Measurements from ENCODE around the gene RPL35. TPM values are rescaled to one million over a fixed set of nuclear protein-coding genes. Genes with fewer than 3 reads are reported as not detected.

Gene RPL35
- total RNA-seq, 1 experiment from 2014 or later: 1,637 TPM

GRCh38 chr9:124831642-124832364 lies 30.0 kb downstream of the RPL35 start:
- Histone ChIP-seq H3K36me3 (ENCODE audit: insufficient read depth, low read length, poor library complexity, severe bottlenecking) (no peaks in the 10 kb centered on the region), H3K27me3 (replicated peaks; ENCODE audit: insufficient read depth, low read depth, low read length, poor library complexity) (no peaks in the 10 kb centered on the region), H3K9me3 (ENCODE audit: low read depth, low read length, poor library complexity, severe bottlenecking) (no peaks in the 10 kb centered on the region), H3K27ac (ENCODE audit: low read depth, low read length, poor library complexity, severe bottlenecking) (peak overlapping the region; percentile 78), H3K4me3 (ENCODE audit: low read depth, low read length, poor library complexity, severe bottlenecking) (no peak overlapping the region), H3K4me1 (ENCODE audit: insufficient read depth, low read length, poor library complexity, severe bottlenecking) (peaks cover 25% of the 10 kb centered on the region)
- intact Hi-C loops (cut with micrococcal nuclease; ENCODE audit: unreplicated experiment): no loop called here
- ChIA-PET CTCF (interaction anchor here (0.7 kb wide), 2 partner anchors 55 to 60 kb away, joined by 3 read pairs; partner anchors contain the start of gene OLFML2A), POLR2A (ENCODE audit: low non-redundant PET) (no interaction called here)
- BruUV-seq (replicated peaks): no TSS peak
- TF ChIP-seq CTCF (conservative IDR thresholded peaks at IDR 0.05; ENCODE audit: low read depth, low read length) (no peak), EZH2 (IDR thresholded peaks at IDR 0.05; ENCODE audit: borderline replicate concordance, low read depth, low read length, poor library complexity, severe bottlenecking) (no peak)
- no peak for DNase-seq (ENCODE audit: low spot score)

DNA sequence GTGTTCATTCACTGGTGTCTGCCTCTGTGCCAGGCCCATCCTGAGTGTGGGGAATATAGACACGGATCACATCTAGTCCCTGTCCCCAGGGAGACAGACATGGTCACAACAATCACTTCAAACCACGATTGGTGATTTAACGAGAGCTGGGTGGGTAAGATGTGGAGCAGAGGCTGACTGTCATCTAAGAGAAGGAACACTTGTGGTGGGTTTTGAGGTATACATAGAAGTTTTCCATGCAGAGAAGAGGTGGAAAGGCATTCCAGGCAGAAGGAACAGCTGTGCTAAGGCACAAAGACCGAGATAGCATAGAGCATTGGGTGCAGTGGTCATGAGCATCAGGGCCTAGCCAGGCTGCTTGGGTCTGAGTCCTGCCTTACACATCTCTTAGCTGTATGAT lies 31.2 kb downstream of the RPL35 start:
- ChIA-PET POLR2A (ENCODE audit: low non-redundant PET) (no interaction called here), CTCF (interaction anchor here (1.5 kb wide), 1 partner anchor 59 kb away, joined by 3 read pairs; no protein-coding TSS in a partner anchor)
- no TSS peak for BruUV-seq (replicated peaks)
- Histone ChIP-seq H3K9me3 (ENCODE audit: low read depth, low read length, poor library complexity, severe bottlenecking) (no peaks in the 10 kb centered on the region), H3K27me3 (replicated peaks; ENCODE audit: insufficient read depth, low read depth, low read length, poor library complexity) (no peaks in the 10 kb centered on the region), H3K4me3 (ENCODE audit: low read depth, low read length, poor library complexity, severe bottlenecking) (no peak overlapping the region), H3K36me3 (ENCODE audit: insufficient read depth, low read length, poor library complexity, severe bottlenecking) (no peaks in the 10 kb centered on the region), H3K27ac (ENCODE audit: low read depth, low read length, poor library complexity, severe bottlenecking) (no peak overlapping the region), H3K4me1 (ENCODE audit: insufficient read depth, low read length, poor library complexity, severe bottlenecking) (peaks cover 24% of the 10 kb centered on the region)
- TF ChIP-seq EZH2 (IDR thresholded peaks at IDR 0.05; ENCODE audit: borderline replicate concordance, low read depth, low read length, poor library complexity, severe bottlenecking): no peak
- no peak for DNase-seq (ENCODE audit: low spot score)
- intact Hi-C loops (cut with micrococcal nuclease; ENCODE audit: unreplicated experiment): no loop called here

DNA sequence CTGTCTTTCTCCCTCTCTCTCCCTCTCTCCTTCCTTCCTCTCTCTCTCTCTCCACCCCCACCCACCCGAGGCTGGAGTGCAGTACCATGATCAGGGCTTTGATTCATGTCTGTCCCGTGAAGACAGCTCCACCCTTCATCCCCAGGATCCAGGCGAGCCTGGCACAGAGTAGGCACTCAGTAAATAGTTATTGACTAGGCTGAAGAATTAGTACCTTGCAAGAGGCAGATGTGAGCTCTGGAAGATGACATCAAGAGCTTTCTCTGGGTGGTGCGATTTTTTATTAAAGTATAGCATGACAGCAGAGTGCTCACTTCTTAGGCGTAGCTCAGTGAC lies 32.5 kb downstream of the RPL35 start:
- Histone ChIP-seq H3K36me3 (ENCODE audit: insufficient read depth, low read length, poor library complexity, severe bottlenecking) (no peaks in the 10 kb centered on the region), H3K27ac (ENCODE audit: low read depth, low read length, poor library complexity, severe bottlenecking) (no peak overlapping the region), H3K9me3 (ENCODE audit: low read depth, low read length, poor library complexity, severe bottlenecking) (no peaks in the 10 kb centered on the region), H3K27me3 (replicated peaks; ENCODE audit: insufficient read depth, low read depth, low read length, poor library complexity) (no peaks in the 10 kb centered on the region), H3K4me1 (ENCODE audit: insufficient read depth, low read length, poor library complexity, severe bottlenecking) (peaks cover 12% of the 10 kb centered on the region), H3K4me3 (ENCODE audit: low read depth, low read length, poor library complexity, severe bottlenecking) (no peak overlapping the region)
- TF ChIP-seq CTCF (conservative IDR thresholded peaks at IDR 0.05; ENCODE audit: low read depth, low read length) (no peak), EZH2 (IDR thresholded peaks at IDR 0.05; ENCODE audit: borderline replicate concordance, low read depth, low read length, poor library complexity, severe bottlenecking) (no peak)
- ChIA-PET POLR2A (ENCODE audit: low non-redundant PET) (no interaction called here), CTCF (interaction anchor here (1.0 to 1.5 kb wide), 3 partner anchors 11 to 58 kb away, joined by 3 to 5 read pairs (median 3); partner anchors contain the start of gene WDR38)
- no TSS peak for BruUV-seq (replicated peaks)
- intact Hi-C loops (cut with micrococcal nuclease; ENCODE audit: unreplicated experiment): no loop called here
- DNase-seq (ENCODE audit: low spot score): no peak

All from A673 (cell line).